NCI-H2196 (cell line): Measurements from ENCODE around the gene ELF5.

Source experiments
- DNase-seq: peaks from one replicate; lab custom pipeline; 2025; ENCODE audit not compliant: unreplicated experiment; lab: John Stamatoyannopoulos, UW

The ELF5 gene

DNA sequence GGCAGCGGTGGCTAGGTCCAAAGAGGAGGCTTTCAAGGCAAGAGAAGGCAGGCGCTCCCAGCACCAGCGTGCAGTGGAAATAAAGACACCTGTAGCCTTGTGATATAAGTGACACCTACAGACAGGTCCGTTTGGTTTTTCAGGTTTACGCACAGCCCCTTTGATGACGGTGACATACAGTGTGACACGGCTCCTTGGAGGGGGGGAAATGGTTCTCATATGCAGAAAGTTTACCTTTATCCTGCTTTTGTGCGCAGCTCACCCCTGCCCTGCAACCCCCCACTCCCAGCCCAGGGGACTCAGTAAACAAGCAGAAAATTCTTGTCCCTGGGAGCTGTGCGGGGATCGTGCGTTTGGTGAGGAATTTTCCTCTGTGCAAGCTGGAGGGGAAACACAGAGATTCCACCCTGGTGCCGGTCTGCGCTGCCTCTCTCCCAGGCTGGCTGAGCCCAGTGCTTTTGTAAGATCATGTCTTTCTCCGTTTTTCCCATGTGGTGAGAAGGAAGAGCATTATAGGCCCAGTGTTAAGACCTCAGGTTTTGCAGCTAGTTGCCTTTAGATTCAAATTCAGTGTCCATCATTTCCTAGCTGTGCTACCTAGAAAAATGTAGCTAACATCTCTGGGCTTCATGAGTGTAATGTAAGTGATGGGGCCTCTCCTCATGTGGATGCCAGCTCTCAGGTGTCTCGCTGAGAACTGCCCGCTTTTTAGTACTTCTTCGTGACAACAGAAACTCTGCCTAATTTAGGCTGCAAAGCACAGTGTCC, at the start of gene ELF5:
Gene ELF5, minus strand, starts transcription at position 113 of the 768 bp plus-strand sequence. CDS start 8,045 bp downstream, outside the sequence.
- DNase-seq: no peak

DNA sequence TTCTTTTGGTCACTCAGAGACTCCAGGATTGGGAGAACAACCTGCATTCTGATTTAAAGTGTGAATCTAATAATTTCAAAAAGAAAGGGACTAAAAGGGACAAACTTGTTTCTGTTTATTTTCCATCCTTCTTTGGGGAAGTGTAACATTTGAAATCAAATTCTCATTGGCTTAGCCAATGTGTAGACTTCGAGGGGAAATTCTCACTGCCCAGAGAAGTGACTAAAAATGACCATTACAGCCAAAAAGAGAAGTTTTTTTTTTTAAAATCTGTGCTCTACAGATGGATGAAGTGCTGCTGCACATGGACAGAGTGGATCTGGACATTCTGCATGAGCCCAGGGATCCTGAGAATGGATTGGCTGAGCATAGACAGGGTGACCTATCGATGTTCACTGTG, 49.4 kb upstream of the ELF5 start:
- no peak for DNase-seq

DNA sequence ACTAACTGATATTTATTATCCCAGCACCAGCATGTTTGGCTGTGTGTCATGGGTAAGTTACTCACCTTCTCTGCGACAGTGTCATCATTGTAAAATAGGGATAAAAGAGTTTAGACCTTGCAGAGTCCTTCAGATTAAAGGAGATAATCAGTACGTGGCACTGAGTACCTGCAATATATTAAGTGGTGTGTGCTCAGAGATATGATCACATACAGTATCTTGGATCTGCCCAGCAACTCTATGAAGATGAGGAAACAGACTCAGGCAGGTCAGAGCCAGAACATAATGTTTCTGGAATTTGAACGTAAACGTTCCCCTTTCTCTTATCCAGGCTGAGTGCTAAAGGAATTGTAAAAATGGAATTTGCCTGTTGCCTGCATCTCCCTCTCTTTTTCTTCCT, 46.9 kb upstream of the ELF5 start:
- DNase-seq: no peak

DNA sequence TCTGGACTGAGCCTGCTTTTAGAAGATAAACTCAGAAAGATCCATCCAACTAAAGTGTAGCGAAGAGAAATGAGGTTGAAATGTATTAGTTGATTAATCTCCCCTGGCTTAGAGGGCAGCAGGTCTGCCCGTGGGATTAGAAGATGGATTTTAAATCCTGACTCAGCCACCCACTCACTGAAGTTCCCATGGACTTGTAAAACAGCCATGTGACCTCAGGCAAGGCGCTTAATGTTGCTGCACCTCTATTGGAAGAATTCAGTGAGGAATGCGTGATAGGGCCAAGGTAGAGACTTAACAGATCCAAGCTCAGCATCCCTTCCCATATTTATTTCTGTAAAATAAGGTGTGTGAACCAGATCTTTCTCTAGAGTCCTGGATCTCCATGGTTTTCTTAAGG, 45.1 kb upstream of the ELF5 start:
- DNase-seq: no peak

DNA sequence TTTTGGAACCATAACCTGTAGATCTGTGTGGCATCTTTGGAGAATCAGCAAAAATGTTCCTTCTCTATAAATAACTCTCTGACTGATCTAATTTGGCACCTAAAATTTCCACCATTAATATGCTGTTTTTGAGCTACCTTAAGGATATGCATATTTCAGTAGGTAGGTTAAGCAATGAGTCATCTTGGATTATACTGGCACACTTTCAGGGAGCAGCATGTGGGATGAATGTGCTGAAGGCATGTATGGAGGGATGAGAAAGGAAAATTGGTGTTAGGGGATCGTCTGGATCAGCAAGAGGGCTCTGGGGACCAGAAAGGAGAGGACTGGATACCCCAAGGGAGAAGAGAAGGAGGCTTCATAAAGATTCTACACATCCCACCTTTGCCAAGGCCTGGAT, 44.6 kb upstream of the ELF5 start:
- no peak for DNase-seq

DNA sequence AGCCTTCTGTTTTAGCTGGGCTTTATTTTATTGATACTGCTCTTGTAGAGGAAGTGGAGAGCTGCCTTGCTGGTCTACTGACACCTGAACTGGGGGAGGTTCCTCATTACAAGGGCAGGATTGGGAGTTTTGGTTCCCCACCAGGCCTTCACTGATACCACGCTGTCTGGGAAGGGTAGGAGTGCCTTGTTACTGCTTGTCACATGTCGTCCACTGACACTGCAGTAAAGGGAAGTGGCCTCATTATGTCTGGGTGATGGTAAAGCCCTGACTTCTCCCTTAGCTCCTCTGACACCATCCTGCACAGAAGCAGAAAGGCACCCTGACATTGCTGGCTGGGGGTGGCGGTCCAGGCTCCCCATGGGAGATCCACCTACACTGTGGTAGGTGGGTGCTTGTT, 38.7 kb upstream of the ELF5 start:
- DNase-seq: no peak

DNA sequence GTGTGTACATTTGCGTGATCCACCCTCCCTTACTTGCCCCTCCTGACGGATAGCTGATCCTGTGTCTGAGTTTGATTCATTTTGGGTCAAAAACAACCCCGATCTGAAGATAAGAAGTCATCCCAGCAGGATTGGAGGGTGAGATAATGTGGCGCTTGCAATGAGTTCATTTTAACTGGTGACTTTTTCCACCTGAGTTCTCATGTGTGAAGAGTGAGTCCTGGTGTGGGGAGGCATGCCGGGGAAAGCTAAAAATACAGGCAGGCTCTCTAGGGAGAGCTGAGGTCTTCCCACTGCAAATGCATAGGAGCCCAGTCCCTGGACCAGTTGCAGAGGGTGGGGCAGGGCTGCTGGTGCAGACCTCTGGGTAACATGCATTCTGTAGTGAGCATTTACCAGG, 35.7 kb upstream of the ELF5 start:
- DNase-seq: no peak

DNA sequence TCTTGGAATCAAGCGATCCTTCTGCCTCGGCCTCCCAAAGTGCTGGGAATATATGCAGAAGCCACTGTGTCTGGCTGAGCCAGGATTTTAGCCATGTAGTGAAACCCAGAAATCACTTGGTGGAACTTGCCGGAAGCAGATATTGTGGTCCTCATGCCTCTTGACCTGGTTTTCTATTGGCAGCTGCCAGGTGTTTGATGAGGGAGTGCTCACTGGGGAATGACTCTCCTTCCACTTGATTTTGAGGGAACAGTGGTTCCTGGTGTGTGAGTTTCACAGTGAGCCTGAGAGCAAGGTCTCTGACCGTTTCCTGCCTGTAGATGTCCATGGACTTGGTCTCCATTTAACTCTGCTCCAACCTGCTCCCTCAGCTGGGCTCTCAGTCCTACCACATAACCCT, 34.7 kb upstream of the ELF5 start:
- DNase-seq: no peak

DNA sequence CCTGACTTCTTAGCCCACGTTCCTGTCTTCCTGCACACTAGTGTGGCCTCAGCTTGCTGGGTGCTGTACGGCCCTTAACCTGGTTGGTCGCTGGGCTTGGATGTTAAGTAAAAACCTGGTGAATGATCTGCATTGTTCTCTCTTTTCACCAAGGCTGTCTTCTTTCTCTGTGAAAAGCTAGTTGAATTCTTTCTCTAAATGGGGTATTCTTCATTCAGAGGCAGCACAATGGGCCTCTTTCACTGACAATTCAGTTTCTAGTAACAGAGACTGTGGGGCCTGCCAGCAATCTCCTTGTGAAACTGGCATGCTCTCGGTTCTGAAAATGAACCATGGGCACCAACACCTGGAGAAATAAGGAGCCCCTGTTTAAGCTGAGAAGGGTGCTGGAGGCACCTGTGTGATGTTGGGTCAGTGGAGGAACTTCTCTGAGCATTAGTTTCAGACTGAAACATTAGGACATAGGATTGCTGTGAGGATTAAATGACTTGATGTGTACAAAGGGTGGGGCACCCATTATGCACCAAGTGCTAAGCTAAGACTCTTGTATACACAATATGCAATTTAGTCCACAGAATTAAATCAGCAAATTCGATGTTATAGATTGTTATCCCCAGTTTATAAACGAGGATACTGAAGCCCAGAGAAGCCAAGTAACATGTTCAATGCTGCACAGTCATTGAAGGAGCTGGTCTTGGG, 33.1 kb upstream of the ELF5 start:
- DNase-seq: no peak

DNA sequence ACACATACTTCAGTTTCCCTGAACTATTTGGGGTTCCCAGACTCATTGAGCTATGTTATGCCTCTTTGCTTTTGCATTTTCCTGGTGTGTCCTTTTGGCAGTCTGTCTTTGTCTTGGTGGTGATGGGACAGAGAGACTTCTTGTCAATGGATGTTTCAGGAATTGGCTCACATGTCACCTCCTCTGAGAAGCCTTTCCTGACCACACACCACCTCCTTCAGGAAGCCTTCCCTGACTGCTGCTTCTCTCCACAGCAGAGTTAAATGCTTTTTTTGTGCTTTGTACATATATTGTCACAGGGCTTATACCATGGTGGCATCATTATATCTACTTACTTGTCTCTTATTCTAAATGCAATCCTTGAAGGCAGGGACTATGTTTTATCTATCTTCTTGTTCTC, 28.5 kb upstream of the ELF5 start:
- DNase-seq: no peak

DNA sequence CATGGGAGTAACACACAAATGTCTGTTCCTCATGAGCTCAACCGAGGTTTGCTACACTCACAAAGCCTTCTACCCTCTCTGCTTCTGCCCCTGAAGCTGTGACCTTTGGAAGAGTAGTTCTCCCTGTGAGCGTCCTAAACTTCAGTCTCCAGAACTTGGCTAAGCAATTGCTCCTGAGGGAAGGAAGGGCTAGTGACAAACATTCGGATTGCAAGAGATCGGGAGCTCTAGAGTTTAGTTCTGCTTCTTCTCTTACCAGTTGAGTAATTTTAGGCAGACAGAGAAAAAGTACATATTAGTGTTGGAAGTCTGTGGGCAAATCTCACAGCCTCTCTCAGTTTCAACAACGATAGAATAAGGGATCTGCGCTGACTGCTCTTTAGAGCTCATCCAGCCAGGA, 27.3 kb upstream of the ELF5 start:
- no peak for DNase-seq

DNA sequence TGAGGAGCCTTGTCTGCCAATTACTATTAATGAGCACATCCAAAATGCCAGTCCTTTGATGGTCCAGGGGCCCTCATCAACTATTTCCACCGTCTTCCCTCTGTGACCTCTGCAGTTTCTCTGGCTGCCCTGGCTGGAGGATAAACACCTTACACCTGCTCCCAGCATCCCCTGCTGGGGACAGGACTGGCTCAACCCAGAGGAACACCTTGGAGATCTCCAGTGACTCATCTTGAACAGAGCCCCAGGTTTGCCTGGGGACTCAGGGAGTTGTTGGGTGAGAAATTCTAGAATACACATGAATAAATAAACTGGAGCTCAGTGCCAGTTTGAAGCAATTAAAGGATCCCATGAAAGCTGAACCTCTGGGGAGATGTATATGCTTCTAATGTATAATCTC, 24.0 kb upstream of the ELF5 start:
- no peak for DNase-seq

DNA sequence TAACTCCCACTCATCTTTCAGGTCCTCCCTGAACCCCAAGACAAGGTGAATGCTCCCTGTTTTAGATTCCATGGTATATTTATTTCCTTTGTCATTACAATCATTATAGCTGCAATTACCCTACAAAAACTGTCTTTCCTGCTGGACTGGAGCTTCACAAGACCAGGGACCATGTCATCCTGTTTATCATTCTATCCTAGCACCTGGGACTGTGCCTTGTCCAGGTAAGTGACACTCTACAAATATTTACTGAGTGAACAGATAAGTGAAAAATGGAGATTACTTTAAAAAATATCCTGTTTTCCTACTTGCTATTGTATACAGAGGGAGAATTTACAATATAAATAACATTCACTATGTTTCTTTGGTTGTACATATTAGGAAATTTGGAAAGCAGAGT, 22.5 kb upstream of the ELF5 start:
- peak; percentile 15 for DNase-seq

DNA sequence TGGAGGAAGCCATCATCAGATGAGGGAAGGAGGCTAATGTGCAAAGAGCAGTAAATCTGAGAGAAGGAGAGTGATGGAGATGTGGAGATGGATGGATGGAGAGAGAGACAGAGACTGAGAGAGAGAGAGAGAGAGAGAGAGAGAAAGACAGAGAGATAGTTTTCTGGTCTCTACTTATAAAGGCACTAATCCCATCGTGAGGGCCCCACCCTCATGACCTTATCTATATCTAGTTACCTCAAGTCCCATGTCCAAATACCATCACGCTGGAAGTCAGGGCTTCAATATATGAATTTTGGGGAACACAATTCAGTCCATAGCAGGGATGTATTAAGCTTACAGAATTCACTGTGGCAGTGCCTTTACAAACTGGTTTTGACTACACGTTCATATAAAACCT, 21.2 kb upstream of the ELF5 start:
- DNase-seq: no peak

DNA sequence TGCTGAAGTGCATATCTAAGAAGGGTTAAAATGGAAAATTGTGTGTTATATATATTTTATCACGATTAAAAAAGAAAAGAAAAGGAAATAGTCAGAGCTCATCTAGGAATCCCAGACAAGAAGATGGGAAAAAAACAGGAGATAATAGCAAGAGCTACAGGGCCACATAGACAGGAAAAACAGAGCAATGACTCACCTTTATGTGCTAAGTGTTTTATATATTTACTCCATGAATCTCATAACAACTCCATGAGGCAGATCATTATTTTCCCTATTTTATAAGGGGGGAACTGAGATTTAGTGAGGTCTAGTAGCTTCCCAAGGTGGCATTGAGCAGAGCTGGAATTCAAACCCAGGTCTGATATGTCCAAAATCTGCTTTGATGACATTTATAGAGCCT, 18.1 kb upstream of the ELF5 start:
- DNase-seq: no peak

DNA sequence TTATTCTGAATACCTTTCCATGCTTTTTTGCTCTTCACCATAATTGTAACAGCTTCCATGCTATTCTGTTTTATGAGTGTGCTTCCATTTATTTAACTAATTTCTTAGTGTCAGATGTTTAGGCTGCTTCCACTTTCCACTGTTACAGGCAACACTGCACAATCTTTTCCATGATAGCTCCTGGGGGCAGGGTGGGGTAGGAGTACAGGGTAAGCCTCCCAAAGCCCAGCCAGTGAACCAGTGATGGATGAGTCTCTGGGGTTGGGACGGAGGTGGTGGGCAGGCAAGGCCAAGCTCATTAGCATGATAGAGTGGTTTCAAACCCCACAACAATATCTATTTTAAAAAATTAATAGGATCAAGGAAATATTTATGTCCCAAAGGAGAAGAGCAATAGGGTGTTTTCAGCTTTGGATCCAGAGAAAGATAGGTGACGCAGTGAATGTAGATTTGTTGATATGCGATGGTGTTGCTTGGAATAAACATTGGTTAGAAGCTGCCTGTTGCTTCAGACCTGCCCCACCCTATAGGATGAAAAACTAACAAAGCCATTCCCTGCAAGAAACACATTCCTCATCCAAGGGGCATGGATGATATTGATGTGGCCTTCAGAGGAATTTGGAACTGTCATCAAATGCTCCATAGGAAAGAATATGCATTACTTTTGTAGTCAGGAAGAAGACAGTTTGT, 17.1 kb upstream of the ELF5 start:
- no peak for DNase-seq

DNA sequence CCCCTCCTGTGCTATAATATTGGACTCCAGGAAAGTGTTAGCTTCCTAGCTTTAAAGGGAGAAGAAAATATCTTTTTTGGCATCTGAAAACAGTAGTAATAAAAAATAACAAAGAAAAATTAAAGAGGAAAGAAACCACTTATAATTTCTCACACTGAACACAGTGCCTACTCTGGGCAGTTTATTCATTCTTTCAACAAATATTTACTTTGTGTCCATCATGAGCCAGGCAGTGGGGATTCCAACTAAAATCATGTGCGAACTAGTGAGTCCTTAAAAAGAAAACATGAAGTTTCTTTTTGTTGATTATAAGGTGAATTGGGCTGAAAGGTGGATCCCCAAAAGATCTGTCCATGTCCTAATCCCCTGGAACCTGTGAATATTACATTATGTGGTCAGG, 16.0 kb upstream of the ELF5 start:
- no peak for DNase-seq

DNA sequence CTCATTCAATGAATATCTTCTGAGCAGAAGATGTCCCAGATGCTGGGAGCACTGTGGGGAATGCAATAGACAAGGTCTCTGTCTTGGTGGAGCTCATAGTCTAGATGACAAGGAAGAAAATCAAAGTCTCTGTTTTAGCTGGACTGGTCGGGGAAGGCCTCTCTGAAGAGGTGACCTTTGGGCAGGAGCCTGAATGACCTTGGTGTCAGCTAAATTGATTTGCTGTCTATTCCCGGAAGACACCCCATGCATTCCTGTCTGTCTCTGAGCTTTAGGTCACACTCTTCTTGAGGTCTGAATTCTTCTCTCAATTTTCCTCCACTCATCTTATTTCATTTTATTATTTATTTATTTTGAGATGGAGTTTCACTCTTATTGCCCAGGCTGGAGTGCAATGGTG, 14.5 kb upstream of the ELF5 start:
- DNase-seq: no peak

DNA sequence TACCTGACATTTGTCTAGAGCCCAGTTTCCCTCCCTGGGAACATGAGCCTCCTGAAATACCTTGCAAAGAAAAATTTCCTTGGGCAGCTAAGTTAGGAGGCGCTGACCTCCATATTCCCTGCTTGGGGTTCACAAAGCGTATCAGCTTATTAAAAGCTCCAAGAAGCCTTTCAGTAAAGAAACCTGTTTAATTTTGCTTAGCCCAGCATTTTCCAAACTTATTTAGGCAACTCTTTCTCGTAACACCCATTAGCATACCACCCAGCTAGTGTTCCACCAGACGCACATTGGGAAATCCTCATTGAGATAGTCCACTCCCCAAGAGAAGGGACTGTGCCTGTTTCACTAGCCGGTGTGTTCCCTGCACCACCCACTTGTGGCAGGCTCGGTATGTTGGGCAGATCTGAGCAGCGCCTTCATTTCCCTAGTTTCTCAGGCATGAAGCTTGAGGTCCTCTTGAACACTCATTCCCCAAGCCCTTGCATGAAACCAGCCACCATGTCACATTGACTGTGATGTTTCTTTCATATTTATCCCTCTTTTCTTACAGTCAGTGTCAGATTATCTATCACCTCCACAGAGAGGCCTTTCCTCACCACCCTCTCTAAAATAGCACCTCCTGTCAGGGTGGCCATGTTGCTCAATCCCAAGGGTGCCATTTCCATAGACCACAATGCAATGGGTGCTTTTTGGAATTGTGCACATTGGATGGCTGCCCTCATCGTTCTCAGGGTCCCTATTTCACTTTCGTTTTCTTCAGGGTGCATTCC, 12.5 kb upstream of the ELF5 start:
- no peak for DNase-seq

DNA sequence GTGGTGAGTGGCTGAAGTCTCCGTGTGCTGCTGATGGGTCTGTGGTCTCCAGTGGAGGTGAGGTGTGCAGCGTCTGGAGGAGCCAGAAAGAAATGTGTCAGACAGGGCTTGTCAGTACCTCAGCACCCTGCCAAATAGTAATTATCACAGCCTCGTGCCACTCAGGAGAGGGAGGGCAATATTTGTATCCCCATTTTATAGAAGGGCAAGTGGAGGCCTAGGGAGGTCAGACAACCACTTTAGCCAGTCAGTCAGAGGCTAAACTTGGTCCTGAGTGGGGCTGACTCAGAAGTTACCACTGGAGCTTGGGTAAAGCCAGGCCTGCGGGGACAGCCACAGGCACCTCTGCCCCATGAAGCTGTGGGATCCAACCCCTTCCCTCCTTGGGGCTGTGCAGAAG, 11.5 kb upstream of the ELF5 start:
- no peak for DNase-seq

DNA sequence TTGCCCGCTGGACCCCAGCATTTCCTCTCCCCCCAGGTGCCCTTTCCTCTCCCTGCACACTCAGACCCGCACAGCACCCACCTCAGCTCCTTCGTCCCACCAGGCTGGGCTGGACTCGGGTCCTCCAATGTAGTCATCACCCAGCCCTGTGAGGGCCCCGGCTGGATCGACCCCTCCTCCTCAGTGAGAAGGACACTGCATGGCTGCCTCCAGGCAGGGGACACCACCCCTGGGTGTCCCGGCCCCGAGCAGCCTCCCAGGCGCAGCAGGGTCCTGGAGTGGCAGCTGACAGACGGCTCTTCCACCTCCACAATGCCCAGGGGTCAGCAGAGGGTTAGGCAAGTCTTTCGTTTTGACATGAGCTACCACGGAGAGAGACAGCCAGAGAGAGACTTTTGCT, 11.1 kb upstream of the ELF5 start:
- no peak for DNase-seq

DNA sequence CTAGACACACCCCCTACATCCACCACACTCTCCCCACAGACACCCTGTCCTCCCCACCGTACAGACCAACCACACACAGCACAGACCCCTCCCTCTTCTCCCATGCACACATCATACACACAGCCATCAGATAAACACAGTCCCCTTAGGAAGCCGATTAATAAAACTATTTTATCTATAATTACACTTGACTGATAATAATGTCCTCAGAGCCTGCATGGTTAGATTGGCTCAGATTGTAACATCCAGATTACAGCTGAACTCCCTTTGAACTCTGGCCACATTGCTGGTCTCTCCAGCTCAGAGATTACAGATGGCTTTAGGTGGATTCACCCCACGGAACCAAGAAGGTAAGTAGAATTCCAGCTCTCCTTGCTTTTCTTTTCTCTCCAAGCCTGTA, 9.5 kb upstream of the ELF5 start:
- no peak for DNase-seq
